Loucy (cell line): ENCODE results near the gene ZSWIM5.
"Not testable (repeated sequence)": the region's sequence is repeated elsewhere in the genome, so short reads cannot be mapped to it uniquely, and the experiment has no call there.

Experiments
- H2AFZ ChIP-seq: fragments of 200-600 bp; sonication (generic); 2 replicates; pipeline ENCODE4 v1.6.0; 2016; ENCODE audit warnings: antibody characterized with exemption, mild to moderate bottlenecking, low read length, moderate library complexity
- H3F3A ChIP-seq: fragments of 200-600 bp; 2 replicates; pipeline ENCODE4 v1.6.0; 2016; ENCODE audit warnings: antibody characterized with exemption, low read depth, mild to moderate bottlenecking
- H3K27me3 ChIP-seq: fragments of 200-600 bp; sonication (generic); 2 replicates; pipeline ENCODE4 v1.6.1; 2014; ENCODE audit warnings: low read length, mild to moderate bottlenecking; ENCODE audit not compliant: insufficient read depth, poor library complexity, severe bottlenecking
- H3K36me3 ChIP-seq: fragments of 200-600 bp; sonication (generic); 2 replicates; pipeline ENCODE4 v1.6.1; 2016; ENCODE audit warnings: low read length; ENCODE audit not compliant: insufficient read depth
- H3K4me1 ChIP-seq: fragments of 200-600 bp; sonication (generic); 2 replicates; pipeline ENCODE4 v1.5.1; 2014; ENCODE audit warnings: low read length, mild to moderate bottlenecking; ENCODE audit not compliant: insufficient read depth, poor library complexity, severe bottlenecking
- H3K4me2 ChIP-seq: fragments of 200-600 bp; sonication (generic); 2 replicates; pipeline ENCODE4 v1.6.0; 2014; ENCODE audit warnings: antibody characterized with exemption, low read length, low read depth, mild to moderate bottlenecking; ENCODE audit not compliant: poor library complexity, severe bottlenecking
- H3K4me3 ChIP-seq: fragments of 200-600 bp; sonication (generic); 2 replicates; pipeline ENCODE4 v1.5.1; 2014; ENCODE audit warnings: low read length, mild to moderate bottlenecking, mixed read lengths; ENCODE audit not compliant: poor library complexity, severe bottlenecking
- H3K79me2 ChIP-seq: fragments of 200-600 bp; sonication (generic); 2 replicates; pipeline ENCODE4 v1.6.1; 2014; ENCODE audit warnings: low read length; ENCODE audit not compliant: insufficient read depth
- H3K9ac ChIP-seq: fragments of 200-600 bp; sonication (generic); 2 replicates; pipeline ENCODE4 v1.6.0; 2014; ENCODE audit warnings: mild to moderate bottlenecking, low read depth, low read length, moderate library complexity; ENCODE audit not compliant: poor library complexity, severe bottlenecking
- H3K9me2 ChIP-seq: fragments of 200-600 bp; sonication (generic); replicated peaks from 2 replicates; pipeline ENCODE4 v1.6.1; 2016; ENCODE audit warnings: low read depth, low read length, mixed read lengths
- H3K9me3 ChIP-seq: fragments of 200-600 bp; sonication (generic); 2 replicates; pipeline ENCODE4 v1.6.1; 2014; ENCODE audit warnings: mild to moderate bottlenecking, antibody characterized with exemption, low read length, low read depth; ENCODE audit not compliant: insufficient read depth
- H4K20me1 ChIP-seq: fragments of 200-600 bp; sonication (generic); 2 replicates; pipeline ENCODE4 v1.6.0; 2014; ENCODE audit warnings: antibody characterized with exemption, low read length, mild to moderate bottlenecking; ENCODE audit not compliant: insufficient read depth, poor library complexity, severe bottlenecking
- CTCF ChIP-seq: fragments of 200-600 bp; sonication (generic); conservative IDR thresholded peaks from 2 replicates; pipeline ENCODE4 v1.5.1; 2014; ENCODE audit warnings: mild to moderate bottlenecking, antibody characterized with exemption, low read length
- EZH2phosphoT487 ChIP-seq: fragments of 200-600 bp; IDR thresholded peaks from 2 replicates; pipeline ENCODE4 v1.6.1; 2018; ENCODE audit warnings: antibody characterized with exemption, mild to moderate bottlenecking, moderate library complexity, borderline replicate concordance

The ZSWIM5 gene

GRCh38 chr1:45002650-45003645 is 203.5 kb downstream of the ZSWIM5 start:
- Histone ChIP-seq H3K9me3 (no peaks in the 10 kb centered on the region), H3K4me2 (no peak overlapping the region), H3K79me2 (no peaks in the 10 kb centered on the region), H3K27me3 (no peaks in the 10 kb centered on the region), H3K36me3 (peaks cover 19% of the 10 kb centered on the region; the same call in 1 of the 2 replicates), H4K20me1 (no peaks in the 10 kb centered on the region), H3K9ac (no peak overlapping the region), H3K4me1 (peaks cover 4% of the 10 kb centered on the region), H2AFZ (no peak overlapping the region), H3K9me2 (no peaks in the 10 kb centered on the region), H3K4me3 (no peak overlapping the region), H3F3A (no peaks in the 10 kb centered on the region)
- TF ChIP-seq EZH2phosphoT487 (no peak), CTCF (no peak)

GRCh38 chr1:45001576-45001975 is 204.8 kb downstream of the ZSWIM5 start:
- not testable (repeated sequence) for H3K4me2 ChIP-seq, H3K9ac ChIP-seq, H3K27me3 ChIP-seq, H2AFZ ChIP-seq, H3K79me2 ChIP-seq, H3K4me1 ChIP-seq, H3K4me3 ChIP-seq, H3K9me2 ChIP-seq, H4K20me1 ChIP-seq, H3K9me3 ChIP-seq, H3F3A ChIP-seq
- peaks cover 12% of the 10 kb centered on the region; the same call in 1 of the 2 replicates for H3K36me3 ChIP-seq

GRCh38 chr1:45001011-45001481 is 205.4 kb downstream of the ZSWIM5 start:
- no peaks in the 10 kb centered on the region for H3K79me2 ChIP-seq
- H2AFZ ChIP-seq: no peak overlapping the region
- TF ChIP-seq CTCF (no peak), EZH2phosphoT487 (no peak)
- H4K20me1 ChIP-seq: no peaks in the 10 kb centered on the region
- H3K27me3 ChIP-seq: no peaks in the 10 kb centered on the region
- H3K9ac ChIP-seq: no peak overlapping the region
- no peak overlapping the region for H3K4me3 ChIP-seq
- peaks cover 11% of the 10 kb centered on the region; the same call in 1 of the 2 replicates for H3K36me3 ChIP-seq
- H3K9me2 ChIP-seq: no peaks in the 10 kb centered on the region
- H3F3A ChIP-seq: no peaks in the 10 kb centered on the region
- no peaks in the 10 kb centered on the region for H3K9me3 ChIP-seq
- no peak overlapping the region for H3K4me2 ChIP-seq
- H3K4me1 ChIP-seq: peaks cover 4% of the 10 kb centered on the region
